ENCODE data around the gene ACOT6. TPM values are rescaled to one million over a fixed set of nuclear protein-coding genes. Genes with fewer than 3 reads are reported as not detected.
"Not testable (repeated sequence)": the region's sequence is repeated elsewhere in the genome, so short reads cannot be mapped to it uniquely, and the experiment has no call there.

Gene ACOT6
- under 1 TPM in 1 of 3 donors, not detected in 2; 0.16 TPM for total RNA-seq

- TF ChIP-seq CTCF (IDR thresholded peaks at IDR 0.05): no peak
- TF ChIP-seq POLR2AphosphoS5 (IDR thresholded peaks at IDR 0.05): no peak
- no peak for TF ChIP-seq POLR2A (IDR thresholded peaks at IDR 0.05)
- DNase-seq (ENCODE audit: low spot score in 2 of 2): peak; percentile 46 to 76
- Histone ChIP-seq H3K4me3 (peak within 1 kb of the TSS; percentile 60 to 93 (median 60)), H3K4me1 (no peaks in the 10 kb centered on the region), H3K27me3 (no peaks in the 10 kb centered on the region), H3K9me3 (no peaks in the 10 kb centered on the region), H3K27ac (peak within 1 kb of the TSS; percentile 72 to 90), H3K36me3 (no peaks in the 10 kb centered on the region)
- intact Hi-C loops (cut with DNase I; ENCODE audit: low total_unique reads): no loop called here
Observed at GRCh38 chr14:73612339-73613045, at the start of gene ACOT6. Gene ACOT6, plus strand, starts transcription at chr14:73612517. Its CDS starts 55 bp downstream, at chr14:73612572.

- DNase-seq (ENCODE audit: low spot score in 2 of 2); H3K27me3 ChIP-seq; intact Hi-C loops (cut with DNase I; ENCODE audit: low total_unique reads); H3K4me3 ChIP-seq; H3K9me3 ChIP-seq; H3K27ac ChIP-seq; H3K4me1 ChIP-seq; H3K36me3 ChIP-seq: not testable (repeated sequence)
Observed at GRCh38 chr14:73562696-73563095, 49.6 kb upstream of the ACOT6 start.

- H3K4me1 ChIP-seq; H3K27me3 ChIP-seq; H3K9me3 ChIP-seq; H3K27ac ChIP-seq; DNase-seq (ENCODE audit: low spot score in 2 of 2); intact Hi-C loops (cut with DNase I; ENCODE audit: low total_unique reads); H3K4me3 ChIP-seq; H3K36me3 ChIP-seq: not testable (repeated sequence)
Observed at GRCh38 chr14:73566431-73566830, 45.9 kb upstream of the ACOT6 start.

GRCh38 chr14:73566935-73567334 lies 45.4 kb upstream of the ACOT6 start:
- H3K36me3 ChIP-seq; H3K27me3 ChIP-seq; H3K9me3 ChIP-seq; DNase-seq (ENCODE audit: low spot score in 2 of 2); H3K4me1 ChIP-seq; H3K27ac ChIP-seq; H3K4me3 ChIP-seq; intact Hi-C loops (cut with DNase I; ENCODE audit: low total_unique reads): not testable (repeated sequence)

- H3K27ac ChIP-seq: peak overlapping the region; percentile 91 to 98
- peaks cover 7% of the 10 kb centered on the region in 2 donors for H3K4me1 ChIP-seq
- no peak for DNase-seq (ENCODE audit: low spot score in 2 of 2)
- peak overlapping the region in 2 of 3 donors; percentile 69 to 83 for H3K4me3 ChIP-seq
- no peaks in the 10 kb centered on the region for H3K36me3 ChIP-seq
- H3K9me3 ChIP-seq: no peaks in the 10 kb centered on the region
- intact Hi-C loops (cut with DNase I; ENCODE audit: low total_unique reads): no loop called here
- no peaks in the 10 kb centered on the region for H3K27me3 ChIP-seq
- TF ChIP-seq CTCF (IDR thresholded peaks at IDR 0.05) (no peak), POLR2A (IDR thresholded peaks at IDR 0.05) (no peak), POLR2AphosphoS5 (IDR thresholded peaks at IDR 0.05) (no peak)
Observed at GRCh38 chr14:73567358-73567757, 45.0 kb upstream of the ACOT6 start.

- Histone ChIP-seq H3K27ac (peak overlapping the region; percentile 91 to 98), H3K27me3 (no peaks in the 10 kb centered on the region), H3K4me1 (peaks cover 7% of the 10 kb centered on the region in 2 donors), H3K36me3 (no peaks in the 10 kb centered on the region), H3K9me3 (no peaks in the 10 kb centered on the region), H3K4me3 (peak overlapping the region; percentile 47 to 83 (median 69))
- intact Hi-C loops (cut with DNase I; ENCODE audit: low total_unique reads): no loop called here
- TF ChIP-seq POLR2AphosphoS5 (IDR thresholded peaks at IDR 0.05) (no peak), POLR2A (IDR thresholded peaks at IDR 0.05) (no peak), CTCF (IDR thresholded peaks at IDR 0.05) (no peak)
- no peak for DNase-seq (ENCODE audit: low spot score in 2 of 2)
Observed at GRCh38 chr14:73567951-73568885, 44.1 kb upstream of the ACOT6 start.

GRCh38 chr14:73568886-73569184 lies 43.5 kb upstream of the ACOT6 start:
- intact Hi-C loops (cut with DNase I; ENCODE audit: low total_unique reads); DNase-seq (ENCODE audit: low spot score in 2 of 2); H3K9me3 ChIP-seq; H3K27me3 ChIP-seq; H3K4me1 ChIP-seq; H3K36me3 ChIP-seq: not testable (repeated sequence)
- peak overlapping the region; percentile 91 to 98 for H3K27ac ChIP-seq
- peak overlapping the region; percentile 47 to 83 (median 69) for H3K4me3 ChIP-seq
